Effector CD4-positive, alpha-beta T cell (primary cell): ENCODE results near the gene ERG28.

ENCODE experiments used
- DNase-seq: peaks from one replicate; pipeline ENCODE4 v3.0.0-alpha.2; 2020

Gene ERG28

DNA sequence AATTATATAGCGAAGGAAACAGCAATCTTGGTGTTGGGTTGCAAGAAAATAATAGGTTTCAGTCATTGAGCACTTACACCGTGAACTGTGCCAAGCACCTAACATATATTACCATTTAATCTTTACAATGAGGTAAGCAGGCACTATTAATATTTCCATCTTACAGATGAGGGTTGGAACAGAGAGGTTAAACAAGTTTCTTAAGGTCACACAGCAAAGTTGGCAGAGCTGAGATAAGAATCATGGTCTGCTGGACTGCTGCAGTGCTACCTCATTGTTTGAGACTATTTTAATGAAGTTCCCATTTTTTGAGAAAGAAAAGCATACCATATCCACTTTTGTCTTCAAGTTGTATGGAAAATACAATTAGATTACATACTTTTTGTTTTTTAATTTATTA is 1.7 kb downstream of the ERG28 start:
- DNase-seq = no peak

DNA sequence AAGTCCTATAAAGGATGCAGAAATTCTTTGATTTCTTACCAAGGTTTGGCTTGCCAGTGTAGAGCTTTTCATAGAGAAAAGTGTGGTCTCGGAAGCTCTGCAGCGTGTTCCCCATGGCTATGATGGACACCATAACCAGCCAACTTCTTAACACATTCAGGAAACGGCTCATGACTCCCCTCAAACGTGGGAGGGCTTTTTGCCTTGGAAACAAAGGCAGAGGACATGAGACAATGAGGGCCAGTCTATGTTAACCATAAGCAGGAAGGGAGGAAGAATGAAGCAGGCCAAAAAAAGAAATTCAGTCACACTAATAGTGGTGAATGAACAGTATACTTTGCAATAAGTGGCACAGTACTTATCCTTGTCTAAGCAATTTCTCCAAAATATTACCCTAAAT is 3.3 kb downstream of the ERG28 start:
- DNase-seq = no peak

DNA sequence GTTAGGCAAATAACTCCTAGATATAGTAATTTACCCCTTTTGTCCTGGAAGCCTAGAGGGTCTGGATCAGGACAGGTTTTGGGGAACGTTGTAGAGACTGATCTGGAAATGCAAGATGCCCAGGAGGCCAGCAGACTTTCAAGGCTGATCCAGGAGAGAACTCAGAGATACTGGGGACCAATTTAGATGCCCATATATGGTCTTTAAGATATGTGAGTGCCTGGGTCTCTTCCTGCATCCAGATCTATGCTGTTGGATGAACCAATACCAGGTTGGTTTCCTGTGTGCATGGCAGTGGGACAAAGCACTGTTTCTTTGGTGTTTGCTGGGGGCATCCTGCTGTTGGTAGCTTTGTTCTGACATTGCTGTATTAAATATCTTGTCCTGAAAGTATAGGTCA is 5.4 kb downstream of the ERG28 start:
- no peak for DNase-seq

- peak; percentile 78 for DNase-seq
These were observed 6.4 kb downstream of the ERG28 start for GRCh38 chr14:75654127-75654732.

DNA sequence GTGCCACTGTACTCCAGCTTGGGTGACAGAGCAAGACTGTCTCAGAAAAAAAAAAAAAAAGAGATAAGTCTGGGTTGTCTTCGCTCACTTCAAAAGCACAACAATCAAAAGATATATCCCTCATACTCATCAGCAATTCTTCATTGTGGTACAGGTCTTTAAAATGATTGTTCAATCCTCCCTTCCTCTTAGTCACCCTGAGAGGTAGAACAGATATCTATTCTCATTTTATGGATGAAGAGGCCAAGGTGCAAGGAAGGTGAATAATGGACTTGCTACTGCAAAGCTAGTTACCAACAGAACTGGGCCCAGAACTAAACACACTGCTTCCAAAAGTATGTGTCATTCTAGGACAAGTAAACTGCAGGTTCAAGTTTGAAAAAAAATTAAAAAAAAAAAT is 7.1 kb downstream of the ERG28 start:
- no peak for DNase-seq

- no peak for DNase-seq
These were observed 10.2 kb downstream of the ERG28 start for GRCh38 chr14:75650253-75651058.

GRCh38 chr14:75649773-75650172 is 10.9 kb downstream of the ERG28 start:
- DNase-seq = no peak

DNA sequence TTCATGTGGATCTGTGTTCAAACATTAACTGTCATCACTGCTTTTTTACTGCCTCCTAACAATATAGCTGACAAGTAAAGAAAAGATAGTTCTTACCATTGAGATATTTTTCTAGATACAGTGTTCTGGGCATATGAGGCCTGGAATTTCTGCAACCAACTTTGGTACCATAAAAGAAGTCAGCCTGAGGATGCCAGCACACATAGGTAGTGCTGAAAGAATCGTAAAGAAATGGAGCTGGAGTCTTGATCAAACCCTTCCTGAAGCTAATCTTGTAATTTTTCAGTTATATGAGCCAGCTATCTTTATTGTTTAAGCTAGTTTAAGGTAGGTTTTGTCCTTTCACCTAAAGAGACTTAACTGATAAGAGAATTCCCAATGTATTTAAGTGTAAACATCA is 11.3 kb downstream of the ERG28 start:
- no peak for DNase-seq

DNA sequence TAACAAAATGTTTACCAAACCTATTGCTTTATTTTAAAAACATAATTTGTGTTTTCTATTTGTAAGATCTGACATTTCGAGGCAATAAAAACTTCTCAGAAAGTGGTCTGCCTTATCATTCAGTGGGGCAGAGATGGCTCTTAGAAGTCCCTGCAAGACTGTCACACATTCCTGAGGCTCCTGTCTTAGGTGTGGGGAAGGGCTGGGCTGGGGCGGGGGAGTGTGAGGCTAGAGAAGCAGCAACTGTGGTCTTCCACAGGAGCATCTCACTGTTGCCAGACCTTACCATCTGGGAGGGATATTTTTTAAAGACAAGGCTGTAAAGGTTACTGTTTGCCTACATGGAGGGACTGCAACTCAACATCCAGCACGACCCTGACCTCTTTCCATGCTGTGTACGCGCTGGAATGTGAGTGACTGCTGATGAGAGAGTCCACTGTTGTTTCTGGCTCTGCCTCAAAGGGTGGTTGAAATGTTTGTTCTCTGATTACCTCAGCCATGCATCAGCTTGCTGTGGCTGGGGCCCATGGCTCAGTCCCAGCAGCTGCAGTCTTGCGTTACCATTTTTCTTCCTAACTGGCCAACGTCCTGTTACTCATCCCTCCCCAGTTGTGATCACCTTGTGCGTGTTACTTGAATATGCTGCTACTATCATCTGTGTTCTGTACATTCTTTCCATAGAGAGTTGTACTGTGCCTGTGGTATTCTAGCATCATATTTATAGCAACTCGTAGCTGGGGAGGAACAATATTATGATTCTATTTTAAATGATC is 12.4 kb downstream of the ERG28 start:
- DNase-seq = no peak

DNA sequence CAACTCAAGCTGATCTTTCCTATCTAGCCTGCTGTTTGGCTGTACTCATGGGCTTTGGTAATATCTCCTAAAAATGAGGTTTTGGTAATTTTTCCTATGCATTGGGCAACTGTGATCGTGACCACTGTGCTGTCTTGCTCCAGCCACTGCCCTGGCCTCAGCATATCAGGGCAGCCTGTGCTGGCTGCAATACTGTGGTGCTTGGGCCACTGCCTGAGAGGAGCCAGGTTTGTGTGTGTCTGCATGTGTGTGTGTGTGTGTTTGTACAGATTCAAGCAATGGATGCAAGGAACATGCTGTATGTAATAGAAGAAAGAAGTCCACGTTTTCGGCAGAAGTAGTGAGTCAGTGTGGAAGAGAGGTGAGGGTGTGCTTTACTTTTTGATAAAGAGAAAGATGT is 13.0 kb downstream of the ERG28 start:
- no peak for DNase-seq

- no peak for DNase-seq
These were observed 13.9 kb downstream of the ERG28 start for GRCh38 chr14:75646762-75647161.

DNA sequence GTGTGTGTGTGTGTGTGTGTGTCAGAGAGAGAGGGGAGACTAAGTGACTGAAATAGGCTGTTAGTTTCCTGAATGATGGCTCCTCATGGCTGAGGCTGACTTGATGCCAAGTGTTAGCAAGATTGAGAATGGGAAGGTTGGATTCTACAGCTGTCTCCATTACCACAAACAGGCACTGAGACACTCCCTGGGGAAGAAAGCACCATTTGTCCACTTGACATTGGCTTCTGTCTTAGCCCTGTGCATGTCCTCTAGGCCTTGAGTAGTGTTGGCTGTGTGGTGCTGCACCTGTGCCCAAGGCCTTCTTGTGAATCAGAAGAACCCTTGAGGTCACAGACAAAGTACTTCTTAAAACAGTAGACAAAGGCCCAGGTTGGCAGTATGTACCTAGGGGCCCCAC is 15.6 kb downstream of the ERG28 start:
- DNase-seq = no peak

DNA sequence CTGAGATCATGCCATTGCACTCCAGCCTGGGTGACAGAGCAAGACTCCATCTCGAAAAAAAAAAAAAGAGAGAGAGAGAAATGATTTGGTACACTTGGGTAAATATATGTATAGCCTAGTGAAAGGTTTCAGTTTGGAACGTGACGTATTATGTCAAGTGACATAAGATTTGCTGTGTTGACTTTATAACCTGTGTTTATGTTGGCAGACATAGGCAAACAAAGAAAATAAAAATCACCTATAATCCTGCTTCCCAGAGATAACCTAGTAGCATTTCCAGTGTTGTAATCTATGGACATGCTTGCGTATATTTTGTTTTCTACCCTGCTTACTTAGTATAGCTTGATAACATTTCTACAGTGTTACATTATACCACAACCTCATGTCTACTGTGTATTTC is 16.7 kb downstream of the ERG28 start:
- DNase-seq = no peak

GRCh38 chr14:75640876-75641275 is 19.8 kb downstream of the ERG28 start:
- DNase-seq = no peak

- DNase-seq = no peak
These were observed 24.5 kb downstream of the ERG28 start for GRCh38 chr14:75636100-75636692.

DNA sequence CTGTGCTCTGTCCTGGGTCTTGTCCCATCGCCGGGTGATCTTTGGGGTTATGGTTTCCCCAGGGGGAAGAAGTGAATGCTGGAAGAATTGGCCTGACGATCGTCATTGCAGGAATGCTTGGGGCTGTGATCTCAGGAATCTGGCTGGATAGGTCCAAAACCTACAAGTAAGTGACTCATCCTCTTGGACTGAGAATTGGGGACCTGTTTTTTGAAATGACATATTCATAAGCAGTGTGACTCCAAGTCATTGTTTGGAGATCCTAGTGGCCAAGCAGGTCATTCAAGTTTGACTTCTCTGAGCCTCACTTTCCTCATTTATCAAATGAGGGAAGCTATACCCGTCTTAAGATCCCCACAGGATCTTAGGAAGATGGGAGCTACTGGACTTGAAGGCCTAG is 25.8 kb downstream of the ERG28 start:
- no peak for DNase-seq

DNA sequence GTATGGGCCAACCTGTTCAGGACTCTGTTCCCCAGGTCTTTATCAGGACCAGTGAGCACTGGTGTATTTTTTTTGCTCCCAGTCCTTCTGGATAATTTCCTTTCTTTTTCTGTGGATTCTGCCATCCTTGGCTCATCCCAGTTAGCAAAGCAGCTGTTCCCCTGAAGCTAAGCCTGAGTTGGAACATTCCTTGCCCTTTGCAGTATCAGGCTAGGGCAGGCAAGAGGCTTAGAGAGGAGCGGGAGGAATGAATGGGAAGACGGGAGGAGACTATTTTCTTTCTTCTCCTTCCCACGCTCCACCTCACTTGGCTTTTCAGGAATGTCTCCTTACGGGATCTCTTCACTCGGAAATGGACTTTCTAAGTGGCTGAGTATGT is 29.2 kb downstream of the ERG28 start:
- DNase-seq = no peak

DNA sequence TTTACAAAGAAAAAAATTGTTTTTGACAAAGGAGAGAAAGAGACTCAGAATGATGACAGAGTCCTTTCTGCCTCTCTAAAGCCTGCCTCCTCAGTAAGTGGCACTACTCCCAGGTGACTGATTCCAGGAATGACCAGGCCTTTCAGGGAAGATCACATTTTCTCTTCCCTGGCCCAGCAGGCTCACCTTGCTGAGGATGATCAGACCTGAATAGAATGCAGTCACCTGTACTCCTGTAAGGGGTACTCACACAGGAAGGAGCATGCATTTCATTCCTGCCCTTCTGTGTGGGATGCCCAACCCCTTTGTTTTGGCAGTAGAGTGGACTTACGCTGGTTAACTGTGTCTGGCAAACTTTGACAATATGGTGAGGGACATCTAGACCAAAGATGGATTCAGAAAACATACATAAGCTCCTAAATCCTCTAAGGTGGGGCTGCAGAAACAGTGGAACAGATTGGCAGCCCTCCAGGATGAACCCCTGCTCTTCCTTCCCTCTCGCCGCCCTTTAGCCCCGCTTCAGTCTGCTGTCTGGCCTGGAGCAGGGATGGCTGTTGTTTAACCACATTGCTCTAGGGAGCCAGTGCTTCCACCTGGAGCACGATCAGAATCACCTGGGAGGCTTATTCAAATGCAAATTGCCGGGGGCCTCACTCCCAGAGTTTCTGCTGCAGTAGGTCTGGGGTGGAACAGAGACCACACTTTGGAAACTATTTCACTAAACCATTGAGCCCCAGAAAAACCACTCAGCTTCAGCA is 29.8 kb downstream of the ERG28 start:
- no peak for DNase-seq

GRCh38 chr14:75628816-75629215 is 31.9 kb downstream of the ERG28 start:
- DNase-seq = no peak

- no peak for DNase-seq
These were observed 33.3 kb downstream of the ERG28 start for GRCh38 chr14:75627406-75627805.

DNA sequence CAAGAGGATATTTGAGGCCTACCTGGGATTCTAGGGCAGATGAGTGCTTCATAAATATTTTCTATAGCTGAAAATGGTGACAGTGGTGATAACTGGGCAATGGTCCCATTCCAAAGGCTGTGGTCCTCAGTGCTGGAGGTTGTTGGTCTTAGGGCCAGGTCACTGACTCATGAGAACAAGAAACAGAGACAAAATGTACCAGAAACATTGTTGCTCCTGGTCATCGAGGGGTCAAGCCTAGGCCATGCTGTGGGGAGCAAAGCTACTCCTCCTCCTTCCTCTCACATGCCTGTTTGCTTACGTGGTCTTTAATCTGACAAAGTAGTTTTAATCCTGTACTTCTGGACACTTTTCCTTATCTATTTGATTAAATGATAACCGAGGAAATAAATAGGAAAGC is 33.8 kb downstream of the ERG28 start:
- DNase-seq = no peak

DNA sequence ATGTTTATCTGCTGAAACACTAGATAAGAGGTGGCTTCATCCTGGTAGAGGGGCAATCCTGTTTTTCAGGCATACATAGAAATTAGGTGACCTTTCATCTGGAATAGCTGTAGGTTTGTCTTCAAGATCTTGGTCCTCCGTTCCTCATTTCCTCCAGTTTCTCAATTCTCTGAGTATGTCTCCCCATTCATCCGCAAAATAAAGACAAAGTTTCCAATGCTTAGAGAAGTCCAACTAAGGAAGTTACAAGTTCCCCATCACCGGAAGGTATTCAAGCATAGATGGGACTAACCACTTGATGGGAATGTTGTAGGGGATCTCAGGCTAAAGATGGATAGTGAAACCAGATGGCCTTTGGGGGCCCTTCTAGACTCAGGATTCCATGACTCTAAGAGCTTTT is 34.3 kb downstream of the ERG28 start:
- DNase-seq = no peak

GRCh38 chr14:75625034-75625433 is 35.6 kb downstream of the ERG28 start:
- no peak for DNase-seq
